NCI-H2227 (cell line): ENCODE results near the gene EXOC4.

Source experiments
- DNase-seq: peaks from one replicate; lab custom pipeline; 2025; ENCODE audit not compliant: unreplicated experiment; lab: John Stamatoyannopoulos, UW

The EXOC4 gene

GRCh38 chr7:133696056-133696455 is 443.2 kb downstream of the EXOC4 start:
- no peak for DNase-seq

GRCh38 chr7:133697585-133697984 is 444.7 kb downstream of the EXOC4 start:
- DNase-seq: no peak

- DNase-seq: no peak
These were observed 445.2 kb downstream of the EXOC4 start for GRCh38 chr7:133698127-133698526.

GRCh38 chr7:133699386-133699785 is 446.5 kb downstream of the EXOC4 start:
- DNase-seq: no peak

GRCh38 chr7:133702078-133702477 is 449.2 kb downstream of the EXOC4 start:
- DNase-seq: no peak

- DNase-seq: no peak
These were observed 450.1 kb downstream of the EXOC4 start for GRCh38 chr7:133702960-133703359.

GRCh38 chr7:133703547-133703946 is 450.7 kb downstream of the EXOC4 start:
- peak; percentile 12 for DNase-seq

- no peak for DNase-seq
These were observed 451.6 kb downstream of the EXOC4 start for GRCh38 chr7:133704453-133704852.

GRCh38 chr7:133705596-133705995 is 452.7 kb downstream of the EXOC4 start:
- DNase-seq: no peak

GRCh38 chr7:133706016-133706415 is 453.1 kb downstream of the EXOC4 start:
- DNase-seq: no peak

GRCh38 chr7:133709036-133709880 is 456.4 kb downstream of the EXOC4 start:
- no peak for DNase-seq

GRCh38 chr7:133712544-133712943 is 459.7 kb downstream of the EXOC4 start:
- no peak for DNase-seq

GRCh38 chr7:133714654-133715053 is 461.8 kb downstream of the EXOC4 start:
- no peak for DNase-seq

- DNase-seq: no peak
These were observed 465.3 kb downstream of the EXOC4 start for GRCh38 chr7:133718131-133718530.

- DNase-seq: no peak
These were observed 470.2 kb downstream of the EXOC4 start for GRCh38 chr7:133723044-133723443.

GRCh38 chr7:133724148-133724547 is 471.3 kb downstream of the EXOC4 start:
- no peak for DNase-seq

GRCh38 chr7:133724694-133725093 is 471.8 kb downstream of the EXOC4 start:
- no peak for DNase-seq

- no peak for DNase-seq
These were observed 474.8 kb downstream of the EXOC4 start for GRCh38 chr7:133727476-133728214.

GRCh38 chr7:133730360-133730759 is 477.5 kb downstream of the EXOC4 start:
- no peak for DNase-seq

- DNase-seq: no peak
These were observed 480.5 kb downstream of the EXOC4 start for GRCh38 chr7:133733401-133733800.

GRCh38 chr7:133735222-133735621 is 482.3 kb downstream of the EXOC4 start:
- DNase-seq: no peak

- DNase-seq: no peak
These were observed 486.9 kb downstream of the EXOC4 start for GRCh38 chr7:133739817-133740216.
